Kidney epithelial cell (primary cell): Measurements from ENCODE around the gene EPHA4. TPM values are rescaled to one million over a fixed set of nuclear protein-coding genes. Genes with fewer than 3 reads are reported as not detected.

Experiments
- DNase-seq: peaks from one replicate; pipeline ENCODE4 v3.0.0-alpha.2; 2010; ENCODE audit warnings: low read depth
- H3K27me3 ChIP-seq: 2 replicates; pipeline ENCODE4 v1.6.0; 2011; ENCODE audit warnings: low read length; ENCODE audit not compliant: control insufficient read depth, insufficient read depth
- H3K36me3 ChIP-seq: 2 replicates; pipeline ENCODE4 v1.5.1; 2011; ENCODE audit warnings: low read length; ENCODE audit not compliant: control insufficient read depth, insufficient read depth
- H3K4me3 ChIP-seq: 2 replicates; pipeline ENCODE4 v1.5.1; 2011; ENCODE audit warnings: low read depth, mild to moderate bottlenecking, control low read depth, low read length
- CTCF ChIP-seq: IDR thresholded peaks from 2 replicates; pipeline ENCODE4 v1.5.1; 2011; ENCODE audit warnings: mild to moderate bottlenecking, moderate library complexity, low read length, control low read depth, inconsistent platforms; ENCODE audit not compliant: insufficient read depth, poor library complexity, severe bottlenecking
- total RNA-seq: library from RNA; depleted of rRNA; stranded (reverse); fragments of >200 nt; gene quantifications from 2 replicates; pipeline ENCODE4 v1.2.3, GENCODE V29; 2015

The EPHA4 gene
- total RNA-seq, 1 donor from 2014 or later, result 6.6 TPM

- no peak for TF ChIP-seq CTCF
- H3K36me3 ChIP-seq, result no peaks in the 10 kb centered on the region
Observed at GRCh38 chr2:221477714-221478484, 94.2 kb downstream of the EPHA4 start.

GRCh38 chr2:221476195-221476594 lies 95.9 kb downstream of the EPHA4 start:
- DNase-seq, result no peak
- Histone ChIP-seq H3K36me3 (no peaks in the 10 kb centered on the region), H3K27me3 (no peaks in the 10 kb centered on the region), H3K4me3 (no peak overlapping the region)
- TF ChIP-seq CTCF, result no peak

More at GRCh38 chr2:221477714-221478484, 94.2 kb downstream of the EPHA4 start:
- DNase-seq, result no peak
- no peaks in the 10 kb centered on the region for H3K27me3 ChIP-seq
- no peak overlapping the region for H3K4me3 ChIP-seq

- TF ChIP-seq CTCF, result no peak
- Histone ChIP-seq H3K36me3 (no peaks in the 10 kb centered on the region), H3K27me3 (no peaks in the 10 kb centered on the region), H3K4me3 (no peak overlapping the region)
- no peak for DNase-seq
Observed at GRCh38 chr2:221473451-221473850, 98.7 kb downstream of the EPHA4 start.

GRCh38 chr2:221468317-221468716 lies 103.8 kb downstream of the EPHA4 start:
- Histone ChIP-seq H3K4me3 (no peak overlapping the region), H3K27me3 (no peaks in the 10 kb centered on the region), H3K36me3 (no peaks in the 10 kb centered on the region)
- DNase-seq, result no peak
- TF ChIP-seq CTCF, result no peak

- H3K36me3 ChIP-seq, result no peaks in the 10 kb centered on the region
- no peaks in the 10 kb centered on the region for H3K27me3 ChIP-seq
- no peak for DNase-seq
- H3K4me3 ChIP-seq, result no peak overlapping the region
- TF ChIP-seq CTCF, result no peak
Observed at GRCh38 chr2:221467610-221468009, 104.5 kb downstream of the EPHA4 start.

GRCh38 chr2:221466744-221467143 lies 105.4 kb downstream of the EPHA4 start:
- DNase-seq, result no peak
- Histone ChIP-seq H3K36me3 (no peaks in the 10 kb centered on the region), H3K4me3 (no peak overlapping the region), H3K27me3 (no peaks in the 10 kb centered on the region)
- TF ChIP-seq CTCF, result no peak
